T-helper 1 cell (primary cell): ENCODE measurements around the gene ITGA11.
"Not testable (repeated sequence)": the region's sequence is repeated elsewhere in the genome, so short reads cannot be mapped to it uniquely, and the experiment has no call there.

Source experiments
- DNase-seq, 5 donors: peaks; one replicate each; pipeline ENCODE4 v3.0.0-alpha.2; 2012 to 2020

The ITGA11 gene

GRCh38 chr15:68425428-68426060 is 6.4 kb downstream of the ITGA11 start:
- no peak for DNase-seq

GRCh38 chr15:68424754-68425390 is 7.1 kb downstream of the ITGA11 start:
- DNase-seq: no peak

GRCh38 chr15:68423359-68424296 is 8.3 kb downstream of the ITGA11 start:
- no peak for DNase-seq

GRCh38 chr15:68422403-68423145 is 9.4 kb downstream of the ITGA11 start:
- not testable (repeated sequence) for DNase-seq

- no peak for DNase-seq
These were observed 10.1 kb downstream of the ITGA11 start for GRCh38 chr15:68421798-68422402.

GRCh38 chr15:68421115-68421551 is 10.8 kb downstream of the ITGA11 start:
- DNase-seq: no peak

- DNase-seq: no peak
These were observed 11.7 kb downstream of the ITGA11 start for GRCh38 chr15:68420186-68420684.

- no peak for DNase-seq
These were observed 12.4 kb downstream of the ITGA11 start for GRCh38 chr15:68419301-68420175.

GRCh38 chr15:68418611-68419161 is 13.3 kb downstream of the ITGA11 start:
- no peak for DNase-seq

GRCh38 chr15:68417897-68418296 is 14.1 kb downstream of the ITGA11 start:
- DNase-seq: no peak

GRCh38 chr15:68417051-68417450 is 14.9 kb downstream of the ITGA11 start:
- DNase-seq: no peak

- DNase-seq: no peak
These were observed 15.8 kb downstream of the ITGA11 start for GRCh38 chr15:68416158-68416535.

GRCh38 chr15:68415501-68416157 is 16.3 kb downstream of the ITGA11 start:
- DNase-seq: no peak

GRCh38 chr15:68415061-68415460 is 16.9 kb downstream of the ITGA11 start:
- DNase-seq: no peak

GRCh38 chr15:68414591-68414990 is 17.4 kb downstream of the ITGA11 start:
- no peak for DNase-seq

GRCh38 chr15:68414206-68414555 is 17.8 kb downstream of the ITGA11 start:
- DNase-seq: no peak

GRCh38 chr15:68413363-68414205 is 18.4 kb downstream of the ITGA11 start:
- DNase-seq: no peak

- DNase-seq: no peak
These were observed 19.7 kb downstream of the ITGA11 start for GRCh38 chr15:68412218-68412617.

- DNase-seq: no peak
These were observed 20.2 kb downstream of the ITGA11 start for GRCh38 chr15:68411735-68412134.

- DNase-seq: no peak
These were observed 20.7 kb downstream of the ITGA11 start for GRCh38 chr15:68411343-68411675.
